GM06990 (cell line): Measurements from ENCODE around the gene PDX1.

ENCODE experiments used
- DNase-seq: peaks from one replicate; pipeline ENCODE4 v3.0.0-alpha.2; 2011; ENCODE audit not compliant: insufficient read length; ENCODE audit errors: extremely low read depth
- H3K27me3 ChIP-seq: replicated peaks from 2 replicates; pipeline ENCODE4 v1.6.0; 2011; ENCODE audit warnings: low read length; ENCODE audit not compliant: control insufficient read depth, insufficient read depth
- H3K36me3 ChIP-seq: 2 replicates; pipeline ENCODE4 v1.5.1; 2011; ENCODE audit warnings: low read length; ENCODE audit not compliant: control insufficient read depth, insufficient read depth
- H3K4me3 ChIP-seq: replicated peaks from 2 replicates; pipeline ENCODE4 v1.5.1; 2011; ENCODE audit warnings: low read depth, mild to moderate bottlenecking, control low read depth, low read length
- CTCF ChIP-seq: IDR thresholded peaks from 2 replicates; pipeline ENCODE4 v1.5.1; 2011; ENCODE audit warnings: low read length, control low read depth, mild to moderate bottlenecking, inconsistent platforms; ENCODE audit not compliant: insufficient read depth, poor library complexity, severe bottlenecking

PDX1 gene

GRCh38 chr13:27920677-27921420 is 1.0 kb downstream of the PDX1 start:
- Histone ChIP-seq H3K36me3 (no peaks in the 10 kb centered on the region), H3K4me3 (peak overlapping the region; percentile 38; the same call in 1 of the 2 replicates), H3K27me3 (no peaks in the 10 kb centered on the region; the same call in 1 of the 2 replicates)
- no peak for DNase-seq
- no peak for TF ChIP-seq CTCF

- peak overlapping the region; percentile 38; the same call in 1 of the 2 replicates for H3K4me3 ChIP-seq
- no peak for TF ChIP-seq CTCF
- no peaks in the 10 kb centered on the region for H3K36me3 ChIP-seq
- H3K27me3 ChIP-seq = no peaks in the 10 kb centered on the region; the same call in 1 of the 2 replicates
- no peak for DNase-seq
Measured at GRCh38 chr13:27921421-27921960, 1.7 kb downstream of the PDX1 start.

GRCh38 chr13:27921961-27922882 is 2.4 kb downstream of the PDX1 start:
- H3K36me3 ChIP-seq = no peaks in the 10 kb centered on the region
- no peak overlapping the region for H3K4me3 ChIP-seq
- H3K27me3 ChIP-seq = no peaks in the 10 kb centered on the region; the same call in 1 of the 2 replicates
- TF ChIP-seq CTCF = no peak
- DNase-seq = no peak

GRCh38 chr13:27922883-27923612 is 3.2 kb downstream of the PDX1 start:
- H3K27me3 ChIP-seq = no peaks in the 10 kb centered on the region; the same call in 1 of the 2 replicates

More at GRCh38 chr13:27922883-27923612, 3.2 kb downstream of the PDX1 start:
- no peaks in the 10 kb centered on the region for H3K36me3 ChIP-seq
- H3K4me3 ChIP-seq = no peak overlapping the region
- TF ChIP-seq CTCF = no peak
- no peak for DNase-seq
